ENCODE results near the gene DOK5.

DNA sequence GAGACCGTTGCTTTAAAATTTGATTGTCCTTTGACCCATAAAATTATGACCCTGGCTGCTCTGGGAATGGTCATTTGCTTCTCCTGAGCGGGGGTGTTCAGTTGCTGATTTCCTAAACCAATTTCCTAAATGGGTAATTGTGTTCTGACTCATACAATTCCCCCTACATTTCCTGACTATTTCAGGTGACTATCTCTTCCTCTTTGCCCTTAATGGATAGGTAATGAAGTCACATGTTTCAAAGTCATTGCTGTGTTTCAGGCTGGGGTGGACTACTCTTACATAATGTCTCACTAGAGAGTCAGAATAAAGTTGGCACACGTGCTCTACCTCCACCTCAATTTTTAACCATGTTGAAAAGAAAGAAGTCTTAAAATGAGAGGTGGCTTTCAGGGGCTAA is 109.8 kb downstream of the DOK5 start:
- no peak for TF ChIP-seq CREB1 (CRISPR knock-in tag; IDR thresholded peaks at IDR 0.05; ENCODE audit: low read depth)
- TF ChIP-seq, protein P1, sequence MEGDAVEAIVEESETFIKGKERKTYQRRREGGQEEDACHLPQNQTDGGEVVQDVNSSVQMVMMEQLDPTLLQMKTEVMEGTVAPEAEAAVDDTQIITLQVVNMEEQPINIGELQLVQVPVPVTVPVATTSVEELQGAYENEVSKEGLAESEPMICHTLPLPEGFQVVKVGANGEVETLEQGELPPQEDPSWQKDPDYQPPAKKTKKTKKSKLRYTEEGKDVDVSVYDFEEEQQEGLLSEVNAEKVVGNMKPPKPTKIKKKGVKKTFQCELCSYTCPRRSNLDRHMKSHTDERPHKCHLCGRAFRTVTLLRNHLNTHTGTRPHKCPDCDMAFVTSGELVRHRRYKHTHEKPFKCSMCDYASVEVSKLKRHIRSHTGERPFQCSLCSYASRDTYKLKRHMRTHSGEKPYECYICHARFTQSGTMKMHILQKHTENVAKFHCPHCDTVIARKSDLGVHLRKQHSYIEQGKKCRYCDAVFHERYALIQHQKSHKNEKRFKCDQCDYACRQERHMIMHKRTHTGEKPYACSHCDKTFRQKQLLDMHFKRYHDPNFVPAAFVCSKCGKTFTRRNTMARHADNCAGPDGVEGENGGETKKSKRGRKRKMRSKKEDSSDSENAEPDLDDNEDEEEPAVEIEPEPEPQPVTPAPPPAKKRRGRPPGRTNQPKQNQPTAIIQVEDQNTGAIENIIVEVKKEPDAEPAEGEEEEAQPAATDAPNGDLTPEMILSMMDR (conservative IDR thresholded peaks at IDR 0.05; ENCODE audit: low read depth in 2 of 2), result no peak
- TF ChIP-seq, protein P2, sequence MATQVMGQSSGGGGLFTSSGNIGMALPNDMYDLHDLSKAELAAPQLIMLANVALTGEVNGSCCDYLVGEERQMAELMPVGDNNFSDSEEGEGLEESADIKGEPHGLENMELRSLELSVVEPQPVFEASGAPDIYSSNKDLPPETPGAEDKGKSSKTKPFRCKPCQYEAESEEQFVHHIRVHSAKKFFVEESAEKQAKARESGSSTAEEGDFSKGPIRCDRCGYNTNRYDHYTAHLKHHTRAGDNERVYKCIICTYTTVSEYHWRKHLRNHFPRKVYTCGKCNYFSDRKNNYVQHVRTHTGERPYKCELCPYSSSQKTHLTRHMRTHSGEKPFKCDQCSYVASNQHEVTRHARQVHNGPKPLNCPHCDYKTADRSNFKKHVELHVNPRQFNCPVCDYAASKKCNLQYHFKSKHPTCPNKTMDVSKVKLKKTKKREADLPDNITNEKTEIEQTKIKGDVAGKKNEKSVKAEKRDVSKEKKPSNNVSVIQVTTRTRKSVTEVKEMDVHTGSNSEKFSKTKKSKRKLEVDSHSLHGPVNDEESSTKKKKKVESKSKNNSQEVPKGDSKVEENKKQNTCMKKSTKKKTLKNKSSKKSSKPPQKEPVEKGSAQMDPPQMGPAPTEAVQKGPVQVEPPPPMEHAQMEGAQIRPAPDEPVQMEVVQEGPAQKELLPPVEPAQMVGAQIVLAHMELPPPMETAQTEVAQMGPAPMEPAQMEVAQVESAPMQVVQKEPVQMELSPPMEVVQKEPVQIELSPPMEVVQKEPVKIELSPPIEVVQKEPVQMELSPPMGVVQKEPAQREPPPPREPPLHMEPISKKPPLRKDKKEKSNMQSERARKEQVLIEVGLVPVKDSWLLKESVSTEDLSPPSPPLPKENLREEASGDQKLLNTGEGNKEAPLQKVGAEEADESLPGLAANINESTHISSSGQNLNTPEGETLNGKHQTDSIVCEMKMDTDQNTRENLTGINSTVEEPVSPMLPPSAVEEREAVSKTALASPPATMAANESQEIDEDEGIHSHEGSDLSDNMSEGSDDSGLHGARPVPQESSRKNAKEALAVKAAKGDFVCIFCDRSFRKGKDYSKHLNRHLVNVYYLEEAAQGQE (IDR thresholded peaks at IDR 0.05; ENCODE audit: unreplicated experiment), result no peak

Data from GM23338 (cell line).